K562 (cell line): ENCODE data around the gene FN3K. TPM values are rescaled to one million over a fixed set of nuclear protein-coding genes. Genes with fewer than 3 reads are reported as not detected.

Experiments
- ATAC-seq: fragments of 200-7000 bp; cut with Tn5 transposase; 3 replicates; pipeline ENCODE4 v1.9.1; 2020; ENCODE audit warnings: moderate library complexity
- BruUV-seq: library from RNA; stranded (reverse); fragments of 400-500 nt; replicated peaks from 2 replicates; lab custom pipeline; 2021; lab: Mats Ljungman, UMichigan
- CTCF ChIA-PET: fragments of 300-600 bp; formaldehyde crosslinking; extraction: SDS; loops from one replicate; lab custom pipeline; 2021; ENCODE audit warnings: low intra/inter-chr PET ratio; lab: Yijun Ruan, JAX
- POLR2A ChIA-PET: fragments of 300-600, 350-650 bp; sonication (Branson Sonifier 250); formaldehyde crosslinking; extraction: SDS; loops from one replicate; lab custom pipeline; 2021; ENCODE audit warnings: antibody characterized with exemption, inconsistent platforms; lab: Yijun Ruan, JAX
- DNase-seq, 4 experiments: peaks; one replicate each; pipeline versions ENCODE4 v3.0.0 to v3.0.0-alpha.2; 2011 to 2018; ENCODE audit warnings: low spot score in 3 of 4, mixed read lengths in 3 of 4; ENCODE audit errors: extremely low read depth in 1 of 4
- FAIRE-seq: peaks from 2 replicates; lab custom pipeline; 2011; peaks lifted over from hg19 to GRCh38; lab: Jason Lieb, UNC
- H2AFZ ChIP-seq: 2 replicates; pipeline ENCODE4 v1.6.0; 2011; ENCODE audit warnings: low read depth, low read length, control low read depth, inconsistent platforms
- H3K27ac ChIP-seq: fragments of 200-600 bp; 3 replicates; pipeline ENCODE4 v1.8.0; 2011; ENCODE audit warnings: low read depth, mild to moderate bottlenecking, control low read depth, inconsistent platforms, low read length, moderate library complexity, mixed read lengths; ENCODE audit errors: extremely low read depth
- H3K27me3 ChIP-seq, 2 experiments: fragments of 300-600 bp in 1 of 2; 2 replicates in 1 of 2; 3 replicates in 1 of 2; pipeline versions ENCODE4 v1.6.0 to v1.8.0; 2011; ENCODE audit warnings: inconsistent platforms in 2 of 2, low read length in 2 of 2, mild to moderate bottlenecking in 1 of 2, mixed read lengths in 1 of 2, moderate library complexity in 1 of 2; ENCODE audit not compliant: control insufficient read depth in 2 of 2, insufficient read depth in 2 of 2
- H3K36me3 ChIP-seq: fragments of 300-600 bp; 3 replicates; pipeline ENCODE4 v1.8.0; 2011; ENCODE audit warnings: mild to moderate bottlenecking, low read length, inconsistent platforms; ENCODE audit not compliant: control insufficient read depth, insufficient read depth
- H3K4me1 ChIP-seq, 2 experiments: fragments of 200-600 bp in 1 of 2; replicated peaks in 1 of 2; 2 replicates in 1 of 2; 3 replicates in 1 of 2; pipeline versions ENCODE4 v1.5.1 to v1.8.0; 2011; ENCODE audit warnings: inconsistent platforms in 2 of 2, low read length in 2 of 2, mild to moderate bottlenecking in 1 of 2, mixed read lengths in 1 of 2, moderate library complexity in 1 of 2; ENCODE audit not compliant: control insufficient read depth in 2 of 2, insufficient read depth in 2 of 2
- H3K4me2 ChIP-seq: 2 replicates; pipeline ENCODE4 v1.6.1; 2011; ENCODE audit warnings: low read length, control low read depth, inconsistent platforms, mixed read lengths; ENCODE audit not compliant: insufficient read depth
- H3K4me3 ChIP-seq: fragments of 200-600 bp; sonication (generic), shearing (Covaris generic); 2 replicates; pipeline ENCODE4 v1.5.1; 2016; ENCODE audit warnings: control low read depth, inconsistent platforms
- H3K79me2 ChIP-seq: fragments of 200-600 bp; 3 replicates; pipeline ENCODE4 v1.8.0; 2011; ENCODE audit warnings: low read length, inconsistent platforms; ENCODE audit not compliant: control insufficient read depth, insufficient read depth
- H3K9ac ChIP-seq, 2 experiments: 2 replicates each; pipeline versions ENCODE4 v1.6.0 to v1.6.1; 2011; ENCODE audit warnings: low read depth in 2 of 2, low read length in 2 of 2, control low read depth in 1 of 2, inconsistent platforms in 1 of 2, mild to moderate bottlenecking in 1 of 2, mixed read lengths in 1 of 2; ENCODE audit not compliant: insufficient read depth in 1 of 2
- H3K9me1 ChIP-seq: one replicate; pipeline ENCODE4 v1.6.0; 2011; ENCODE audit warnings: inconsistent platforms, mild to moderate bottlenecking, low read length, moderate library complexity; ENCODE audit not compliant: control insufficient read depth, insufficient read depth
- H3K9me3 ChIP-seq: replicated peaks from 2 replicates; pipeline ENCODE4 v1.5.1; 2011; ENCODE audit warnings: low read depth, low read length, inconsistent platforms; ENCODE audit not compliant: control insufficient read depth, insufficient read depth
- H4K20me1 ChIP-seq: replicated peaks from 2 replicates; pipeline ENCODE4 v1.6.1; 2011; ENCODE audit warnings: low read length, inconsistent platforms, mixed read lengths; ENCODE audit not compliant: control insufficient read depth, insufficient read depth
- BRF1 ChIP-seq: IDR thresholded peaks from 3 replicates; pipeline ENCODE4 v1.6.1; 2011; ENCODE audit warnings: borderline replicate concordance, mild to moderate bottlenecking; ENCODE audit not compliant: insufficient read length; ENCODE audit errors: extremely low read depth
- CBFA2T2 ChIP-seq: fragments of 450-650 bp; conservative IDR thresholded peaks from 2 replicates; pipeline ENCODE4 v1.6.1; 2017; ENCODE audit warnings: mild to moderate bottlenecking
- CHD1 ChIP-seq: fragments of 200-600 bp; sonication (generic); IDR thresholded peaks from one replicate; pipeline ENCODE4 v1.6.1; 2012; ENCODE audit warnings: mild to moderate bottlenecking, moderate library complexity, low read length, inconsistent platforms
- ELF2 ChIP-seq: fragments of 250-450 bp; sonication (Bioruptor Pico); IDR thresholded peaks from 2 replicates; pipeline ENCODE4 v1.5.0; 2021; ENCODE audit warnings: mild to moderate bottlenecking
- FIP1L1 ChIP-seq: fragments of 200-400 bp; formaldehyde crosslinking; IDR thresholded peaks from 2 replicates; pipeline ENCODE4 v1.6.1; 2018; ENCODE audit warnings: mild to moderate bottlenecking, low read depth, low read length; ENCODE audit not compliant: poor library complexity, severe bottlenecking
- FOS ChIP-seq: IDR thresholded peaks from 3 replicates; pipeline ENCODE4 v1.6.1; 2011; ENCODE audit not compliant: insufficient read length; ENCODE audit errors: extremely low read depth
- HCFC1 ChIP-seq: IDR thresholded peaks from 2 replicates; pipeline ENCODE4 v1.6.1; 2012; ENCODE audit warnings: low read depth, low read length, improper control_type of control experiment
- HNRNPH1 ChIP-seq: fragments of 200-400 bp; formaldehyde crosslinking; optimal IDR thresholded peaks from 2 replicates; pipeline ENCODE3; 2017; ENCODE audit warnings: low read depth, mild to moderate bottlenecking, low read length, moderate library complexity
- MEF2A ChIP-seq: IDR thresholded peaks from 2 replicates; pipeline ENCODE4 v1.6.1; 2011; ENCODE audit warnings: low read depth, mild to moderate bottlenecking, low read length, moderate library complexity; ENCODE audit not compliant: control insufficient read depth
- RB1 ChIP-seq: fragments of 450-650 bp; IDR thresholded peaks from 2 replicates; pipeline ENCODE4 v1.6.1; 2017; ENCODE audit warnings: low read depth, mild to moderate bottlenecking
- SRSF1 ChIP-seq: fragments of 200-400 bp; formaldehyde crosslinking; IDR thresholded peaks from 2 replicates; pipeline ENCODE4 v1.6.1; 2017; ENCODE audit warnings: mild to moderate bottlenecking, low read depth, low read length, moderate library complexity
- XRCC4 ChIP-seq: IDR thresholded peaks from one replicate; pipeline ENCODE4 v1.6.1; 2011; ENCODE audit not compliant: insufficient read depth, insufficient read length; ENCODE audit errors: extremely low read depth
- ZNF121 ChIP-seq: sonication (generic); formaldehyde crosslinking; conservative IDR thresholded peaks from 2 replicates; pipeline ENCODE4 v1.8.0; 2022; ENCODE audit warnings: missing genetic modification reagents
- ZNF224 ChIP-seq: sonication (generic); formaldehyde crosslinking; IDR thresholded peaks from 2 replicates; pipeline ENCODE4 v1.8.0; 2022; ENCODE audit warnings: mild to moderate bottlenecking, missing genetic modification reagents
- WGBS: fragments of 100-300 bp; shearing (Covaris generic); methylation state at CpG from one replicate; pipeline ENCODE4 v1.1.6; 2016; ENCODE audit warnings: low coverage, mixed read lengths; ENCODE audit not compliant: insufficient coverage; ENCODE audit errors: missing lambda C conversion rate; 5-methylcytosine and 5-hydroxymethylcytosine counted together
- in situ Hi-C: fragments of 300-500 bp; cut with MboI; formaldehyde crosslinking; loops from 4 replicates; pipeline ENCODE4 v1.15.0; 2018; ENCODE audit warnings: inconsistent platforms, mixed read lengths
- intact Hi-C: fragments of 100-400 bp; cut with micrococcal nuclease; formaldehyde crosslinking; loops from 2 replicates; pipeline ENCODE4 v1.14.2; 2022
- polyA plus RNA-seq, 8 experiments: library from polyadenylated mRNA; depleted of rRNA in 4 of 8; stranded (reverse) in 5 of 8; unstranded in 3 of 8; fragments of >200 nt; fragmentation: Nextera tagmentation in 2 of 8; fragmentation: Illumina TruSeq in 1 of 8; extraction: Ambion mirVana in 2 of 8; extraction: Trizol in 1 of 8; gene quantifications; 2 replicates each; pipeline versions ENCODE4 v1.2.1 to v1.2.3, GENCODE V29; 2011 to 2014; ENCODE audit warnings: inconsistent platforms in 1 of 8, missing spikeins in 1 of 8
- total RNA-seq, 7 experiments: library from RNA; depleted of rRNA in 6 of 7; stranded (reverse); fragments of >200 nt in 6 of 7; fragmentation: Illumina TruSeq in 2 of 7; extraction: Trizol in 2 of 7; gene quantifications; 2 replicates each; pipeline versions ENCODE4 v1.2.1 to v1.2.3, GENCODE V29; 2011 to 2021; ENCODE audit warnings: low replicate concordance in 1 of 7
- TF ChIP-seq, protein P1 (sequence below): fragments of 250-450 bp; sonication (Bioruptor Pico); IDR thresholded peaks from 2 replicates; pipeline ENCODE4 v1.5.0; 2022; ENCODE audit warnings: mild to moderate bottlenecking
- TF ChIP-seq, protein P2 (sequence below): sonication (generic); formaldehyde crosslinking; IDR thresholded peaks from 2 replicates; pipeline ENCODE4 v1.8.1; 2022; ENCODE audit warnings: missing genetic modification reagents
- TF ChIP-seq, protein P3 (sequence below): fragments of 250-450 bp; sonication (Bioruptor Pico); IDR thresholded peaks from 2 replicates; pipeline ENCODE4 v1.9.0; 2021; ENCODE audit warnings: mild to moderate bottlenecking, inconsistent platforms

FN3K gene
- total and polyA plus RNA-seq, 9 of the 15 experiments (the other 6 are each of a cell fraction or from before 2014, with no cell fraction given), result 0.08 to 22.7 (median 3.8) TPM

DNA sequence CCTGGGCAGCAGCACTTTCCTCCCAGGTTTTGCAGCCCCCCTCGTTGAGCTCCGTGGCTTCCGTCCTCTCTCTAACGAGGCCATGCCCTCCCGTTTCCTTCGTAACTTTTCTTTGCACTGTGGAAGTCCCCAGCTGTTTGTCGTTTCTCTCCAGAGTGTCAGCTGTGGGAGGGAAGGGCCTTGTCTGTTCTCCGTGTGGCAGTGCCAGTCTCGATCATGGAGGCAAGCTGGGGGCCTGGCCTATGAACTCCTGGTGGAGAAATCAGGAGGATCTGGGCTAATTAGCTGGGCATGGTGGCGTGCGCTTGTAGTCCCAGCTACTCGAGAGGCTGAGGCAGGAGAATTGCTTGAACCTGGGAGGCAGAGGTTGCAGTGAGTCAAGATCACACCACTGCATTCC, 44.8 kb downstream of the FN3K start:
- intact Hi-C loops, result loop anchor here (5.0 kb wide), 1 partner anchor 137 kb away; no protein-coding TSS in a partner anchor
- FAIRE-seq, result no peak
- TF ChIP-seq, protein P1, sequence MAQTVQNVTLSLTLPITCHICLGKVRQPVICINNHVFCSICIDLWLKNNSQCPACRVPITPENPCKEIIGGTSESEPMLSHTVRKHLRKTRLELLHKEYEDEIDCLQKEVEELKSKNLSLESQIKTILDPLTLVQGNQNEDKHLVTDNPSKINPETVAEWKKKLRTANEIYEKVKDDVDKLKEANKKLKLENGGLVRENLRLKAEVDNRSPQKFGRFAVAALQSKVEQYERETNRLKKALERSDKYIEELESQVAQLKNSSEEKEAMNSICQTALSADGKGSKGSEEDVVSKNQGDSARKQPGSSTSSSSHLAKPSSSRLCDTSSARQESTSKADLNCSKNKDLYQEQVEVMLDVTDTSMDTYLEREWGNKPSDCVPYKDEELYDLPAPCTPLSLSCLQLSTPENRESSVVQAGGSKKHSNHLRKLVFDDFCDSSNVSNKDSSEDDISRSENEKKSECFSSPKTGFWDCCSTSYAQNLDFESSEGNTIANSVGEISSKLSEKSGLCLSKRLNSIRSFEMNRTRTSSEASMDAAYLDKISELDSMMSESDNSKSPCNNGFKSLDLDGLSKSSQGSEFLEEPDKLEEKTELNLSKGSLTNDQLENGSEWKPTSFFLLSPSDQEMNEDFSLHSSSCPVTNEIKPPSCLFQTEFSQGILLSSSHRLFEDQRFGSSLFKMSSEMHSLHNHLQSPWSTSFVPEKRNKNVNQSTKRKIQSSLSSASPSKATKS (CRISPR knock-in tag), result no peak
- TF ChIP-seq FIP1L1 (no peak), SRSF1 (no peak), CBFA2T2 (no peak), BRF1 (no peak), XRCC4 (no peak), RB1 (no peak), HNRNPH1 (no peak), ZNF121 (no peak), CHD1 (no peak), ZNF224 (no peak), HCFC1 (no peak), MEF2A (no peak), FOS (no peak), ELF2 (CRISPR knock-in tag) (no peak)
- TF ChIP-seq, protein P2, sequence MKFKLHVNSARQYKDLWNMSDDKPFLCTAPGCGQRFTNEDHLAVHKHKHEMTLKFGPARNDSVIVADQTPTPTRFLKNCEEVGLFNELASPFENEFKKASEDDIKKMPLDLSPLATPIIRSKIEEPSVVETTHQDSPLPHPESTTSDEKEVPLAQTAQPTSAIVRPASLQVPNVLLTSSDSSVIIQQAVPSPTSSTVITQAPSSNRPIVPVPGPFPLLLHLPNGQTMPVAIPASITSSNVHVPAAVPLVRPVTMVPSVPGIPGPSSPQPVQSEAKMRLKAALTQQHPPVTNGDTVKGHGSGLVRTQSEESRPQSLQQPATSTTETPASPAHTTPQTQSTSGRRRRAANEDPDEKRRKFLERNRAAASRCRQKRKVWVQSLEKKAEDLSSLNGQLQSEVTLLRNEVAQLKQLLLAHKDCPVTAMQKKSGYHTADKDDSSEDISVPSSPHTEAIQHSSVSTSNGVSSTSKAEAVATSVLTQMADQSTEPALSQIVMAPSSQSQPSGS (CRISPR knock-in tag), result no peak
- TF ChIP-seq, protein P3, sequence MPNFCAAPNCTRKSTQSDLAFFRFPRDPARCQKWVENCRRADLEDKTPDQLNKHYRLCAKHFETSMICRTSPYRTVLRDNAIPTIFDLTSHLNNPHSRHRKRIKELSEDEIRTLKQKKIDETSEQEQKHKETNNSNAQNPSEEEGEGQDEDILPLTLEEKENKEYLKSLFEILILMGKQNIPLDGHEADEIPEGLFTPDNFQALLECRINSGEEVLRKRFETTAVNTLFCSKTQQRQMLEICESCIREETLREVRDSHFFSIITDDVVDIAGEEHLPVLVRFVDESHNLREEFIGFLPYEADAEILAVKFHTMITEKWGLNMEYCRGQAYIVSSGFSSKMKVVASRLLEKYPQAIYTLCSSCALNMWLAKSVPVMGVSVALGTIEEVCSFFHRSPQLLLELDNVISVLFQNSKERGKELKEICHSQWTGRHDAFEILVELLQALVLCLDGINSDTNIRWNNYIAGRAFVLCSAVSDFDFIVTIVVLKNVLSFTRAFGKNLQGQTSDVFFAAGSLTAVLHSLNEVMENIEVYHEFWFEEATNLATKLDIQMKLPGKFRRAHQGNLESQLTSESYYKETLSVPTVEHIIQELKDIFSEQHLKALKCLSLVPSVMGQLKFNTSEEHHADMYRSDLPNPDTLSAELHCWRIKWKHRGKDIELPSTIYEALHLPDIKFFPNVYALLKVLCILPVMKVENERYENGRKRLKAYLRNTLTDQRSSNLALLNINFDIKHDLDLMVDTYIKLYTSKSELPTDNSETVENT (CRISPR knock-in tag), result no peak

More for the DNA sequence above, 44.8 kb downstream of the FN3K start:
- ATAC-seq (no peak), DNase-seq (no peak)
- no peaks in the 10 kb centered on the region for H4K20me1 ChIP-seq
- peaks cover 5% of the 10 kb centered on the region for H3K79me2 ChIP-seq
- H3K27ac ChIP-seq, result no peak overlapping the region
- H3K4me2 ChIP-seq, result no peak overlapping the region
- H3K9me3 ChIP-seq, result no peaks in the 10 kb centered on the region
- no TSS peak for BruUV-seq
- 83% methylated on average over 12 of the region's 12 CpGs for WGBS
- H3K36me3 ChIP-seq, result peaks cover 56% of the 10 kb centered on the region; the same call in 2 of the 3 replicates
- H3K4me1 ChIP-seq, result peaks cover 0 to 11% of the 10 kb centered on the region in 2 experiments; a peak in 2 of 5 replicates
- POLR2A ChIA-PET, result no interaction called here
- no peak overlapping the region for H2AFZ ChIP-seq
- H3K27me3 ChIP-seq, result no peaks in the 10 kb centered on the region
- H3K4me3 ChIP-seq, result no peak overlapping the region
- CTCF ChIA-PET, result no interaction called here
- in situ Hi-C loops, result loop anchor here (5.0 kb wide), 1 partner anchor 428 kb away; no protein-coding TSS in a partner anchor
- H3K9me1 ChIP-seq, result no peaks in the 10 kb centered on the region
- 0 out of 4 replicates have a peak overlapping the region, but pooled peaks of 1 of the 2 experiments have one; percentile 23 for H3K9ac ChIP-seq
